GM12865 (cell line): ENCODE results near the gene CALU.
A peak's percentile ranks its signal among the peaks of the same experiment; 100 is the strongest.

Source experiments
- DNase-seq: peaks from one replicate; pipeline ENCODE4 v3.0.0; 2010; ENCODE audit warnings: low read depth
- H3K4me3 ChIP-seq: 2 replicates; pipeline ENCODE4 v1.5.1; 2011; ENCODE audit warnings: mild to moderate bottlenecking, low read depth, low read length, control low read depth
- CTCF ChIP-seq: IDR thresholded peaks from 2 replicates; pipeline ENCODE4 v1.5.1; 2011; ENCODE audit warnings: low read length, control low read depth, low read depth, inconsistent platforms; ENCODE audit not compliant: insufficient read depth; ENCODE audit errors: missing control alignments

CALU gene

DNA sequence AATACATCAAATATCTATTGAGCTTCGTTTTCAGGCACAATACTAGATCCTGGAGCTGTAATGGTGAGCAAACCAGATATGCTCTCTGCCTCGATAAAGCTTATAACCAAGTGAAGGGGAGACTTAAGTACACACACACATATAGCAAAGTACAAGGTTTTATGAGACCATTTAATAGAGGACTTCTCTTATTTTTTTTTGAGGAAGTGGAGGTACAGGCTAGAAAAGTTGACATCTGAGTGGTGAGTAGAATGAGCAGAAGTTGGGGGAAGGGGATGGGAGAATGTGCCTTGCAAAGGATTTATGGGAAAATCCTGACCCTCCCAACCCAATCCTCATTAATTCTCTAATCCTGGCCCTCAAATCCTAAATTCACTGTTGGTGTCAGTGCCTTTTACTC lies 60.3 kb downstream of the CALU start:
- DNase-seq = no peak
- no peak for TF ChIP-seq CTCF
- no peak overlapping the region for H3K4me3 ChIP-seq

GRCh38 chr7:128800567-128800966 lies 61.4 kb downstream of the CALU start:
- H3K4me3 ChIP-seq = no peak overlapping the region
- DNase-seq = peak; percentile 41
- no peak for TF ChIP-seq CTCF

DNA sequence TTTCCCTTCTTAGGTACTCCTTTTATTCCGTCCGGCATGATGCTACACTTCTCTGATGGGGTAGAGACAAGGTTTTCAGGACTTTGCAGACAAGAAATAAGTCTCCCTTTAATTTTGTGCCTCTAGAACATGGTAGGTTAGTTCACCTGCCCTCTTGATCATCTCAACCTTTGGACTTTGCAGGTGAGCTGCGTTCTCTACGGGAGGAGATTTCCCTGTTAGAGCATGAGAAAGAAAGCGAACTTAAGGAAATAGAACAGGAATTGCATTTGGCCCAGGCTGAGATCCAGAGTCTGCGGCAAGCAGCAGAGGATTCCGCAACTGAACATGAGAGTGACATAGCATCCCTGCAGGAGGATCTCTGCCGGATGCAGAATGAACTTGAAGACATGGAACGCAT lies 61.8 kb downstream of the CALU start:
- no peak for TF ChIP-seq CTCF

DNA sequence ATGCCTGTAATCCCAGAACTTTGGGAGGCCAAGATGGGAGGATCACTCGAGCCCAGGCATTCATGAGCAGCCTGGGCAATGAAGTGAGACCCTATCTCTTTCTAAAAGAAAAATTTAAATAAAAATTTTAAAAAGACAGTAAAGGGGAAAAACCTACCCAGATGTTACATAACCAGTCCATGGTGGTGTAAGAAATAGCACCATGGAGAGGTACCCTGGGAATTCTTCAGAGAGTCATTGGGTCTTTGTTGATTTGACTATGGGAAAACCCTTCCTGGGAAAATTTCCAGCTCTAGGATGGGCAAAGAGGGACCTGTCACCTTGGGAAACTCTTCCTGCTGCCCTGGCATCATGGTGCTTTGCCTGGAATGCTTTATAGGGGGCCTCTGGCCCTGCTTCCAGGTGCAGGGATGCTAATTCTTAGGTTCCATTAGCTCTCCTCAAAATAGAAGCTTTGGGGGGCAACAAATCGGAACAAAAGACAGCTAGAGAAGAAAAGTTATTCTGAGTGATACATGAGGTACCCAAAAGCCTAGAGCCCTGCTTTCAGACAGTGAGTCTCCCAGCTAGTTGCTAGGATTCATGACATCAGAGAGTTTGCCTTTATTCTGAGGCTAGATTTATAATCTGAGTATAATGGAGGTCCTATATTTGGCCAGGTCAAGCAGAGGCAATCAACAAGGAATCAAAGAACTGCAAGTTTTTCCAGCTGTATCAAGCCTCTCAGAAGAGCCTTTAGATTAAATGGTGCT lies 62.7 kb downstream of the CALU start:
- H3K4me3 ChIP-seq = no peak overlapping the region
- no peak for TF ChIP-seq CTCF

More for the DNA sequence above, 61.8 kb downstream of the CALU start:
- H3K4me3 ChIP-seq = no peak overlapping the region
- DNase-seq = no peak

GRCh38 chr7:128804484-128804883 lies 65.3 kb downstream of the CALU start:
- DNase-seq = no peak
- no peak for TF ChIP-seq CTCF

More for the DNA sequence above, 62.7 kb downstream of the CALU start:
- DNase-seq = no peak

DNA sequence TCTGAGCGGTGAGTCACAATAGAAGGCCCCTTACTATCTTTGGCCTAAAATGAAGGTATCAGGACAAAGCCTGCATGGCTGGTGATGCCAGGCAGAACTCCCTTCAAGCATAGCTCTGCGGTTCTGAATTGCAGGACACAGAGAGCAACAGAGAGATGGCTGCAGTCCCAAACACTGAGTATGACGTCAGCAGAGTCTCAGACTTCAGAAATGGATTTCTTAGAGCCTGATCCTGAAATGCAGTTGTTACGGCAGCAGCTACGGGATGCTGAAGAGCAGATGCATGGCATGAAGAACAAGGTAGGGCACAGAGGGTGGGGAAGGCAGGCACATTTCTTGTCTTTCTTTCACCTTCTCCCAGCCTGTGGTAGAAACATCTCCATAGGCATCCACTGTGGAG lies 66.1 kb downstream of the CALU start:
- H3K4me3 ChIP-seq = no peak overlapping the region
- DNase-seq = no peak
- no peak for TF ChIP-seq CTCF

More at GRCh38 chr7:128804484-128804883, 65.3 kb downstream of the CALU start:
- H3K4me3 ChIP-seq = no peak overlapping the region

DNA sequence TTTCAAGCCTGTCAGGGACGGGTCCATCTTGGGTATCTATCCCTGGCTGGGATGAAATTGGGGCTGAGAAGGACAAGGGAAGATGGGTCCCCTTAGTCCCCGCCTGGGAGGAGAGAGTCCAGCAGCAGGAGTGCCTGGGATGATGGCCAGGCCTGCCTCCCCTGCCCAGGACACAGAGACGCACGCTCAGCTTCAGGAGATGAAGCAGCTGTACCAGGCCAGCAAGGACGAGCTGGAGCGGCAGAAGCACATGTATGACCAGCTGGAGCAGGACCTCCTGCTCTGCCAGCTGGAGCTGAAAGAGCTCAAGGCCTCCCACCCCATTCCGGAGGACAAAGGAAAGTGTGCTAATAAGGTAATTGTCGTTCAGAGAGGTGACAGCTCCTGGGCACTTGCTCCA lies 68.0 kb downstream of the CALU start:
- no peak for TF ChIP-seq CTCF
- H3K4me3 ChIP-seq = no peak overlapping the region
- no peak for DNase-seq
